Forelimb muscle (tissue), 1 donor: ENCODE measurements around the gene SRGN. TPM values are rescaled to one million over a fixed set of nuclear protein-coding genes. Genes with fewer than 3 reads are reported as not detected.
"Not testable (repeated sequence)": the region's sequence is repeated elsewhere in the genome, so short reads cannot be mapped to it uniquely, and the experiment has no call there.

Experiments
- DNase-seq: peaks from one replicate; pipeline ENCODE4 v3.0.0-alpha.2; 2013; ENCODE audit warnings: low read depth
- polyA plus RNA-seq: library from polyadenylated mRNA; unstranded; fragments of 120-200 nt; gene quantifications from one replicate; pipeline ENCODE4 v1.2.1, GENCODE V29; 2013; ENCODE audit not compliant: insufficient read length

Gene SRGN, protein sequence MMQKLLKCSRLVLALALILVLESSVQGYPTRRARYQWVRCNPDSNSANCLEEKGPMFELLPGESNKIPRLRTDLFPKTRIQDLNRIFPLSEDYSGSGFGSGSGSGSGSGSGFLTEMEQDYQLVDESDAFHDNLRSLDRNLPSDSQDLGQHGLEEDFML
- polyA plus RNA-seq, result 23.1 TPM

DNA sequence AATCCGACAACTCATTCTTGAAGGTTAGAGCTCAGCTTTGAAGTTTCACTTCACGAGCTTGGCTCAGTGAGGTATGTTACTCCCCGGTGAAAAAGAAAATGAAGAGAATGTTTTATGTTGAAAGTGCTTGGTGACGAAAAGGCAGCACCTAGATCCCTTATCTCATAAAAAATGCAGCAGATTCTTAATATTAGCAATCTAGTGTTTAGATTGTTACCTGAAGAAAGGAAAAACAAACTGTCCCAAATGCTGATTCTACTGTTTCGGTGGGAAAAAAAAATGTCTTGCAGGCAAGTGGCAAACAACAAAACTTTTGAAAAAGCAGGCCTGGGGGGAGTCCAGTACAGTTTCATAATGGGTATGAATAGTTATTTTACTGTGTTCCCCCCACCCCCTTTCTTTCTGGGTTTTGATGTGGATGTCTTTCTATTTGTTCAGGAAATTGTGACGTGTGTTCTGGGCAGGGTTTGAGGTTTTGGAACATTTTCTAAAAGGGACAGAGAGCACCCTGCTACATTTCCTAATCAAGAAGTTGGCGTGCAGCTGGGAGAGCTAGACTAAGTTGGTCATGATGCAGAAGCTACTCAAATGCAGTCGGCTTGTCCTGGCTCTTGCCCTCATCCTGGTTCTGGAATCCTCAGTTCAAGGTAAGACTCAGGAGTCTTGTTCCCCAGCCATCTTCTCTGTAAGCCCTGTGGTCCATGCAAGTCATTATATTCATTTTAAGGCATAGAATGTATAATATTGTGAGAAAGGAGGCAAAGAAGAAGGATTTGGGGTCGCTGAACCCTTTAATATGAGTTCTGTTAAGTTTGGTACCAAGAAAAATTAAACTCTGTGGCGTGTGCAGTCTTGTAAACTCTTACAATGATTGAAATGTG, at the start of gene SRGN:
SRGN (plus strand) TSS at position 514 of the 881 bp plus-strand sequence; CDS start at position 569, 55 bp downstream.
- peak; percentile 47 for DNase-seq

GRCh38 chr10:69040904-69041303, 47.0 kb upstream of the SRGN start:
- not testable (repeated sequence) for DNase-seq

DNA sequence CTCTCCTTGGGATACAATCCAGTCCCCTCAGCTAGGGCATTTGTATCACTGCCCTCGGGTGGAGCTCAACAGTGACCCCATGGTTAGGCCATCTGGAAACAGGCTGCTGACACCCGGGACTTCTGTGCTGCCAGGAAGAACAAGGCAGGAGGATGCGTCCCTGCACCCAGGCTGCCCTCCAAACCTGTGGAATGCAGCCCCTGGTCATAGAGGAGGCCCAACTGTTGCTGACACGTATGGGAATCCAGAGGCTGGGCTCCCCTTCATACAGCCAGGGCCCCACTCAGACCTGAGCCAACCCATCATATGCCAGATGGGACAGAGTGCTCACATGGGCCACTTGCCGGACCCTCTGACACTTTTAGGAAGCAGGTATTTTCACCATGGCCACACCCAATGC, 45.5 kb upstream of the SRGN start:
- DNase-seq, result no peak

DNA sequence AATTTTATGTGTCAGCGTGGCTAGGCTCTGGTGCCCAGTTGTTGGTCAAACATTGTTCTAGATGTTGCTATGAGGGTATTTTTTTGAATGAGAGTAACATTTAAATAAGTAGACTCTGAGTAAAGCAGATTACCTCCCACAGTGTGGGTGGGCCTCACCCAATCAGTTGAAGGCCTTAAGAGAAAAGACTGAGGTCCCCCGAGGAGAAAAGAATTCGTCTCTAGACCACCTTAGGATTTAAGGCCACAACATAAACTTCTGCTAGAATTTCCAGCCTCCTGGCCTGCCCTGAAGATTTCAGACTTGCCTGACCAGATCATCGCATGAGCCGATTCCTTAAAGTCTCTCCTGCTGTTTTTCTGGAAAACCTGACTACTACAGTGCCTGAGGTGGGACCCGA, 45.1 kb upstream of the SRGN start:
- DNase-seq, result no peak

DNA sequence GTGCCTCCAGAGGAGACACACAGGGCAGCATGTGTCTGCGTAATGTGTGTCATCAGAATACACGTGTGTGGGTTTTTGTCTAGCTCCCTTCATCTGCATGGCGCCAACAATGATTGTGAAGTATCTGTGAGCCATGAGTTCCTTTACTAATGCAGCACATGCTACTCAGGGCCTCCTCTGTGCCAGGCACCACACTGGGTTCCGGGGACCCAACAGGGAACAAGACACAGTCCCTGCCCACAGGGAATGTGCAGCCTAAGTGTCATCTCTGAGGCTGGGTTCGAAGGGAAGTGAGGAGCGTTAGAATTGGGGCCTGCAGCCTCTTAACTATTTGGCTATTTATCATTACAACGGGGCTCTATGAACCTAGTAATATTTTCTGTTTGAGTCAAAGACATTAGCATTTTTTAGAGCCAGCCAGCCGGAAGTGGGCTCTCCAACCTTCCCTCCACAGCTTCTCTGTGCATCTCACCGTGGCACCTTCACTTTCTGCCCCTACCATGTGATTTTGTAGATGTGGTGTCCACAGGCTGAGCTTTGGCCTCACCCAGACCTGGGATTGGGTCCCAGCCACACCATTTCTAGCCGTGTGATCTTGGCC, 43.9 kb upstream of the SRGN start:
- no peak for DNase-seq

DNA sequence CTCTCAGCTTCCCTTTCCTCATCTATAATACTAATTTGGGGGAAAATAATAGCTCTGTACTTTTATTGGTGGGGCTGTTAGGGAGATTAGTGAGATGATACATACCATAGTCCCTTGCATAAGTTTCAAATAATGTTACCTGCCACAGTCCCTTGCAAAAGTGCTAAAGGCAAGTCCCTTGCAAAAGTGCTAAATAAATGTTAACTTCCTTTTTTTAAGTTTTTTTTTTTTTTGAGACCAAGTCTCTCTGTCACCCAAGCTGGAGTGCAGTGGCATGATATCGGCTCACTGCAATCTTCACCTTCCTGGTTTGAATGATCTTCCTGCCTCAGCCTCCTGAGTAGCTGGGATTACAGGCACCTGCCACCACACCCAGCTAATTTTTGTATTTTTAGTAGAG, 43.4 kb upstream of the SRGN start:
- DNase-seq, result no peak

DNA sequence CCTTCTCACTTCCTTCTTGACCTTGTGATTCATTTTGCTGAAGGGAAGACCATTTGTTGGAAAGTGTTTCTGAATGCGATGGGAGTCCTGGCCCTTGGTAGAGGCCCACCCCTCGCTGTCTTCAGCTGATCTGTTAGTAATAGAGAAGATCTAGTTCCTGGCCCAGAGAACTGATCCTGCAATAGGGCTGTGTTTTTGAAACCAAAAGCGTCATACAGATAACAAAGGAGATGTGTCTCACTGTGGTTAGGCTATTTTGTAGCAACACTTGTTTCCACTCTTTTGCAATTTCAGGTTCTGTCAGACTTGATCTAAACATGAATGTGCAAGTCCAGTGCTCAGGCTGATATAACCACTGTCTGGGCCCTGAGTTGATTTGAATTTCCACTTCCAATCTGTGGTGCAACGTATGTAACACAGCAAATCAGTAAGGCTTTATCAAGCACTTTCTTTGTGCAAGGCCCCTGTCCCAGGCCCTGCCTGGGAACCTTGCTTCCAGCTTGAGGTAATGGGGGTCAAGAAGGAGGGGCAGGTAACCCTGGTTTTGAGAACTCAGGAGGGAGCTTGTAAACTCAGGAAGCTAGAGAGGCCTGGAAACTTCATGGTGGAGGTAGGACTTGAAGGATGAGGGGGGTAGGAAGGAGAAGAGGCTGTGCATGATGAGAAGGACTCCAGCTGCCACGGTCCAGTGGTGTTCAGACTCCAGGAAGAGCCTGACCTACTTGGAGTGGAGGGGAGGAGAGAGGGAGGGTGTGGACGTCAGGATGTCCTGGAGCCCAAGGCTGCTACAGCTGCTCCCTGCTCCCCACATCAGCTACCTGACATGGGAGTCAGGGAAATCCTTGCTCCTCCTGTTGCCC, 42.2 kb upstream of the SRGN start:
- DNase-seq, result no peak

- no peak for DNase-seq
Measured at GRCh38 chr10:69047111-69047832, 40.6 kb upstream of the SRGN start.

DNA sequence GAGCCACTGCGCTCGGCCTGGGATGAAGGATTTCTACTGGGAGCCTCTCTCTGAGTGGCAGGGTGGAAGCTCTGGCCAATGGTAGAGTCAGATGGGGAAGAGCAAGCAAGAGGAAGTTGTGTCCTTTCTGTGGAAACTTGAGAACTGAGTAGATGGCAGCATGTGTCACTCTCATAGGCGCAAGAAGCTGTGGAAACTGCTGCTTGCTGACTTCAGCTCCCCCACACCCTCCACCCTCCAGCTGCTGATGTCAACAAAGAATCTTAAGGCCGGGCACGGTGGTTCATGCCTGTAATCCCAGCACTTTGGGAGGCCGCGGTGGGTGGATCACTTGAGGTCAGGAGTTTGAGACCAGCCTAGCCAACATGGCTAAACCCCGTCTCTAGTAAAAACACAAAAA, 39.8 kb upstream of the SRGN start:
- DNase-seq, result no peak

DNA sequence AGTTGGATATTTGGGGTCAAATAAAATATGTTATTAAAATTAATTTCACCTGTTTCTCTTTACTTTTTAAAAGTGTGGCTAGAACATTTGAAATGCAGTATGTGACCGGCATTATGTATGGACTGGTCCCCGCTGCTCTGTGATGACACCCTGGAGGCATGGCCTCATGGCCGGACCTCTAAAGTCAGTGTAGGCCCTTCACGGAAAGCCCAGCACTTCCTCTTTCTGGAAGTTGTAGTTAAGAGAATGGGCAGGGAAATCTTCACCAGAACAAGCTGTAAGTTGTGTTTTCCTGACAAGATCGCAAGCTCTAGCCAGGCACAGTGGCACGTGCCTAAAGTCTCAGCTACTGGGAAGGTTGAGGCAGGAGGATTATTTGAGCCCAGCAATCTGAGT, 38.3 kb upstream of the SRGN start:
- DNase-seq, result no peak

- no peak for DNase-seq
Measured at GRCh38 chr10:69051303-69051702, 36.6 kb upstream of the SRGN start.

DNA sequence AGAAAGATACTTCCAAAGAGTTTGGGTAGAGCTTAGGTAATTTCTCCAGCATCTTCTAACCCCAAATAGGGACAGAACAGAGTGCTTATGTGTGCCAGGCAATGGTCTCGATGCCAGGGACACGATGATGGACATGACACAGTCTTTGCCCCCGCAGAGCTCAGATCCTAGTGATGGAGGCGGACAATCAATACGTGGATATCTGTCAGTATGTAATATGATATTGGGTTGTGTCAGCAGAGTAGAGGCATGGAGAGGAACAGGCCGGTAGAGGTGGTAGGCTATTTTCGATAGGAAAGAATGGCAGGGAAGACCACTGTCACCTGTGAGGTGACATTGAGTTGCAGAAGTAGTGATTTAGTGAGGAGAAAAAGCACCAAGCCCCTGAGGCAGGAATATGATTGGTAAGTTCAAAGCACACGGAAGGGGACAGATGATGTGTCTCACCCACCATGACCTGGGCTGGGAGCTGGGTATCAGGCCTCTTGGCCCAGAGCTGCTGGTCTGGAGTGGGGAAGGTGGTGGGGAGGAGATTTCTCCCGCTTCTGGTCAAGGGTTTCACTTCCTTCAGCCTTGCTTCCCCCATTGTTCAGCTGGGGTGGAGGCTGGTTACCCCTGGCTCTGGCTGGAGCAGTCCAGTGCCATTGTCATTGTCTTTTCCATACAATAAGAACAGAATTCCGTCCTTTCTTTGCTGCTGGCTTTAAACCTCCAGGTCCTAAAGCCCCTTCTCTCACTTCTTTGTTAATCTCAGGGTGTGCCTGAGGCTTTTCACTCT, 36.0 kb upstream of the SRGN start:
- no peak for DNase-seq

DNA sequence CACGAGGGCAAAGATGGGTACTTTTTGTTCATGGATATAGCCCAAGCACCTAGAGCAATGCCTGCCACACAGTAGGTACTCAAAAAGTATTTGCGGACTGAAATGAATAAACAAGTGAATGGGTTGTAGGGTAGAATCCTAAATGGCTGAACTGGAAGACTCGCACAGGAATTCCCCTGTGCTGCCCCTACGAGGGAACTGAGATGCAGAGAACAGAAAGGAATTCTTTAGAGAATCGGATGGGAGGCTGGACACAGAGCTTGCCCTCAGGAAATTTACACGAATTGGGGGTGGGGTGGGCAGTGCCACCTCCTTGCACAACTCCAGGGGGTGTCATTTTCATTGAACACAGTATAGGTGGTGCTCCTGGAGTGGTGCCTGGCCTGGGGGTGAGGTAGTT, 35.2 kb upstream of the SRGN start:
- no peak for DNase-seq

GRCh38 chr10:69055241-69055640, 32.7 kb upstream of the SRGN start:
- no peak for DNase-seq

DNA sequence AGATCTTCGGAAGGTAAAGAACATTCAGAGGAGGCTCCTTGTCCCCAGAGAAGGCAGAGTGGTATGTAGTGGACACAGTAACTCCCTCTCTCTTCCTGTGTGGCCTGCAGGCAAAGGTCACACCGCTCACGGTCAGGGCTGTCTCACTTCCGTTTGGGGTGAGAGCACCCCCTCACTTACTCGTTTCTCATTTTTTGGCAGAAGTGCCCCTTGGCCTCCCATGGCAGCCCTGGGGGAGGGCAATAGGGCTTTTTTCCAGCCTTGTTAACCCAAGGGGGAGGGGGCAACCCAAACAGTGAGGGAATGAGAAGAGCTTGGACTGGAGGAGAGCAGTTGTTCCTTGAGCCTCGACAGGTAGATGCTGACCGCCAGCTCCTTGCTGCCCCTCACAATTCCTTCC, 31.8 kb upstream of the SRGN start:
- DNase-seq, result no peak

- no peak for DNase-seq
Measured at GRCh38 chr10:69056536-69057260, 31.2 kb upstream of the SRGN start.

DNA sequence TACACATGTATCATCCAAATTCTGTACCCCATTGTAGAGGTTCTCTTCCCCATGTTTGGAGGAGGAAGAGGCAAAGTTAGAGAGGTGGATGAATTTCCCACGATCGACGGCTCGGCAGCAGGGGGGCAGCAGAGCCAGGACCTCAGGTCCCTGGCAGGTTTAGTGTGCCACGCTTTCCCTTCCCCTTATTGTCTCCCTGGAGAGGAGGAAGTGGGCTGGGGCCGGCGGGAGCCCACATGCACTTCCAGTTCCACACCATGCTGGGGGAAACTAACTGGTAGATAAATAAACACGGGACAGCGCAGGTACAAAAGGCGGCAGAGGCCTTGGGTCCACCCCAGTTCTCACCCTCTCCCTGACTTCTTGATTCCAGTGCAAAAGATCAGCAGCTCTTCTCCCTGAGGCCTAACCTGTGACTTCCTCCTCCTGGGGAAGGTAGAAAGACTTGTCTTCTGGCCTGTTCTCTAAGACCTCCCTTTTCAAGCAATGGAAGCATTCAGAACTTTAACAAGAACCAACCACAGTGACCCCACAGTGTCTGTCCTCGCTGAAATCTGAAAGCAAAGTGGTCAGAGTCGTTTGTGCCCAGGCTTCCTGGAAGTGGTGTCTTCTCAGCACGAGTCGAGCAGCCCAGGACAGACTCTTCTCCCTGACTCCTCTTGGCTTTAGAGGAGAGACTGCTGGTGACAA, 30.5 kb upstream of the SRGN start:
- no peak for DNase-seq

DNA sequence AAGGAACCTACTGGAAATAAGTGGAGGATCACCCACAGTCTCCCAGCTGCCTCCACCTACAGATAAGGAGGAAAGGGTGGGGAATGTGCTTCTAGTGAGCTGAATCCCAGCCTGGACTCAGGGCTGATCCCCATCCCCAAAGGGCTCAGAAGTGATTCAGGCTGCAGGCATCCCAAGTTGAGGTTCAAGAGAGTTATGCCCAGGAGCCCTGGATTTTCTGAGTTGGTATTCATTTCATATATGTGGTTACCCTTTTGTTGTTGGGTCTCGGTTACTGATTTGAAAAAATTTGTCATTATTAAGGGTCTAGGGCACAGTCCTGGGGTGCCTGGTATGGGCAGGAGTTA, 30.0 kb upstream of the SRGN start:
- no peak for DNase-seq

- no peak for DNase-seq
Measured at GRCh38 chr10:69060127-69060798, 27.6 kb upstream of the SRGN start.
